Common myeloid progenitor, CD34-positive (primary cell): ENCODE measurements around the gene SORL1.

Experiments used
- CTCF ChIA-PET: fragments of 350-600 bp; sonication (Branson Sonifier 250); formaldehyde crosslinking; loops from one replicate; lab custom pipeline; 2021; ENCODE audit warnings: antibody characterized with exemption; lab: Charles Lee
- POLR2A ChIA-PET: fragments of 350-600 bp; sonication (Branson Sonifier 250); formaldehyde crosslinking; loops from one replicate; lab custom pipeline; 2021; ENCODE audit warnings: antibody characterized with exemption; lab: Charles Lee
- DNase-seq, 3 donors: peaks; one replicate each; pipeline versions ENCODE4 v3.0.0 to v3.0.0-alpha.2; 2013
- H3K27ac ChIP-seq, 2 experiments: 1 replicate in 1 of 2; 2 replicates in 1 of 2; pipeline ENCODE4 v1.7.0; 2013; ENCODE audit warnings: inconsistent platforms in 2 of 2, low read length in 2 of 2, mild to moderate bottlenecking in 2 of 2, low read depth in 1 of 2, moderate library complexity in 1 of 2; ENCODE audit not compliant: severe bottlenecking in 2 of 2, insufficient read depth in 1 of 2, poor library complexity in 1 of 2
- H3K27me3 ChIP-seq, 5 experiments: replicated peaks in 2 of 5; 1 replicate in 3 of 5; 2 replicates in 2 of 5; pipeline versions ENCODE4 v1.6.1 to v1.7.0; 2013; ENCODE audit warnings: low read length in 4 of 5, mild to moderate bottlenecking in 2 of 5, moderate library complexity in 2 of 5, inconsistent platforms in 1 of 5; ENCODE audit not compliant: insufficient read depth in 5 of 5, control insufficient read depth in 4 of 5
- H3K36me3 ChIP-seq, 4 experiments: 1 replicate in 2 of 4; 2 replicates in 2 of 4; pipeline versions ENCODE4 v1.6.1 to v1.7.0; 2013; ENCODE audit warnings: low read length in 3 of 4, control low read depth in 1 of 4, mild to moderate bottlenecking in 1 of 4; ENCODE audit not compliant: control insufficient read depth in 4 of 4, insufficient read depth in 4 of 4
- H3K4me1 ChIP-seq, 4 experiments: 1 replicate in 3 of 4; 2 replicates in 1 of 4; pipeline versions ENCODE4 v1.6.1 to v1.7.1; 2013; ENCODE audit warnings: low read length in 3 of 4, mild to moderate bottlenecking in 3 of 4, control low read depth in 1 of 4, inconsistent platforms in 1 of 4, moderate library complexity in 1 of 4; ENCODE audit not compliant: control insufficient read depth in 4 of 4, insufficient read depth in 4 of 4; ENCODE audit errors: control extremely low read depth in 1 of 4
- H3K4me3 ChIP-seq, 7 experiments: 1 replicate in 4 of 7; 2 replicates in 3 of 7; pipeline versions ENCODE4 v1.5.1 to v1.7.0; 2013; ENCODE audit warnings: mild to moderate bottlenecking in 7 of 7, low read length in 6 of 7, moderate library complexity in 6 of 7, inconsistent platforms in 2 of 7, low read depth in 2 of 7, control low read depth in 1 of 7; ENCODE audit not compliant: insufficient read depth in 4 of 7, control insufficient read depth in 1 of 7; ENCODE audit errors: extremely low read depth in 1 of 7
- H3K9me3 ChIP-seq, 5 experiments: 1 replicate in 4 of 5; 2 replicates in 1 of 5; pipeline versions ENCODE4 v1.6.1 to v1.7.1; 2013; ENCODE audit warnings: low read length in 4 of 5, mild to moderate bottlenecking in 2 of 5, inconsistent platforms in 1 of 5, low read depth in 1 of 5, moderate library complexity in 1 of 5; ENCODE audit not compliant: control insufficient read depth in 4 of 5, insufficient read depth in 2 of 5; ENCODE audit errors: control extremely low read depth in 1 of 5
- WGBS: methylation state at CpG from one replicate; pipeline ENCODE4 v1.1.5; 2013; ENCODE audit not compliant: insufficient coverage; 5-methylcytosine and 5-hydroxymethylcytosine counted together

Gene SORL1

DNA sequence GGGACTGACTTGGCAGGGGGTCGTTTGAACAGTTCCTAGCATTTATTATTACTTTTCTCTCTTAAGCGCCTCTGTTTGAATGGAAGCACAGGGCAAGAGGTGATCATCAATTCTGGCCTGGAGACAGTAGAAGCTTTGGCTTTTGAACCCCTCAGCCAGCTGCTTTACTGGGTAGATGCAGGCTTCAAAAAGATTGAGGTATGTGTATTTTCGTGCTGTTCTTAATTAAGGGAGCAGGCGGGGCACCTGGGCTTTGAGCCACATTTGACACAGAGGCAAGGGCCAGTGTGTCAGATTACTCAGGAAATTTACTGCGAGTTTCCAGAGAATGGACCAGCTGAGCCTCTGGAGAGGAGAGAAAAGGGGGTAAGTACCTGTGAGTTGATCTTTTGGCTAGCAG, 103.0 kb downstream of the SORL1 start:
- H3K36me3 ChIP-seq, result peaks cover 22 to 78% (median 52%) of the 10 kb centered on the region in 4 experiments
- H3K27me3 ChIP-seq, result no peaks in the 10 kb centered on the region
- no peak overlapping the region for H3K4me3 ChIP-seq
- no peak overlapping the region for H3K27ac ChIP-seq
- POLR2A ChIA-PET, result interaction anchor here (1.1 kb wide), 1 partner anchor 10 kb away, joined by 3 read pairs; no protein-coding TSS in a partner anchor
- peaks cover 4 to 19% (median 16%) of the 10 kb centered on the region in 4 experiments for H3K4me1 ChIP-seq
- no peaks in the 10 kb centered on the region for H3K9me3 ChIP-seq
- DNase-seq, result no peak
- WGBS, result 97% methylated on average over 5 of the region's 5 CpGs
- CTCF ChIA-PET, result interaction anchor here (0.6 to 2.6 kb wide), 7 partner anchors 9 to 36 kb away, joined by 3 to 9 read pairs (median 3); no protein-coding TSS in a partner anchor

DNA sequence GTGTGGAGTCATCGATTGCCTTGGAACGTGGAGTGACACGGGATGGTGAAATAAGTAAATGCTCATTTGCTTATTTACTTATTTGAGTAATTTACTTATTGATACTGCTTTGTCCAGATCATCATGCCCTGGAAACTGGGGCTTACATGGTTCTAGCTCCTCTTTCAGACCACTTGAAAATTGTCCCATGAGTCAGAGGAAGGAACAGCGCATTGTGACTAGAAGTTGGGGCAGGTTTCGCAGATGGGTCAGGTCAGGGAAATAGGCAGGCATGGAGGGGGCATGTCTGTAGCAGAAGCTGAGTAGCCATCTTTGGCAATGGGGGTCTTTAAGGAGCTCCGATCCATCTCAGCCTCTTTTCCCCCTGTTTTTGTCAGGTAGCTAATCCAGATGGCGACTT, 104.8 kb downstream of the SORL1 start:
- Histone ChIP-seq H3K27me3 (no peaks in the 10 kb centered on the region), H3K36me3 (peaks cover 31 to 77% (median 54%) of the 10 kb centered on the region in 4 experiments), H3K27ac (no peak overlapping the region), H3K9me3 (no peaks in the 10 kb centered on the region), H3K4me1 (peaks cover 4 to 19% (median 16%) of the 10 kb centered on the region in 4 experiments), H3K4me3 (no peak overlapping the region)
- ChIA-PET CTCF (interaction anchor here (1.2 to 2.6 kb wide), 8 partner anchors 10 to 164 kb away, joined by 3 to 9 read pairs (median 8); no protein-coding TSS in a partner anchor), POLR2A (interaction anchor here (0.7 to 1.1 kb wide), 3 partner anchors 12 to 48 kb away, joined by 3 read pairs; no protein-coding TSS in a partner anchor)
- 92% methylated on average over 3 of the region's 7 CpGs for WGBS
- peak in 2 of 3 donors; percentile 25 to 42 for DNase-seq

DNA sequence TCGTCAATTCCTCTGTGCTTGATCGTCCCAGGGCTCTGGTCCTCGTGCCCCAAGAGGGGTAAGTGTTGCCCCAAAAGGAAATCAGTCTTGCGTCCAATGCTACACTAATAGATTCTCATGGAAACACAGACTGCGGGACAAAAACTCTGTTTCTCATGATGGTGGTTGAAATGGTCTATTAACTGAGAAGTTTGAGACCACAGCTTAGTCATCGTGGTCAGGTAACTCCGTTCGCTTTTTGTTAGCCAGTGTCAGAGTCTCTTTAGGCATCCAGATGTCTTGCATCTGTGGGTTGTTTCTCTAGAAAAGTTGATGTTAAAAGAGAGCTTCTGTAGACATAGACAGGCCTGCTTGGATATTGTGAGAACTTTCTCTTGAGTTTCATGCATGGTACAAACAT, 105.2 kb downstream of the SORL1 start:
- H3K9me3 ChIP-seq, result no peaks in the 10 kb centered on the region
- ChIA-PET POLR2A (interaction anchor here (0.6 to 0.9 kb wide), 3 partner anchors 12 to 300 kb away, joined by 3 read pairs; no protein-coding TSS in a partner anchor), CTCF (interaction anchor here (1.2 to 2.4 kb wide), 7 partner anchors 10 to 257 kb away, joined by 3 to 9 read pairs (median 6); no protein-coding TSS in a partner anchor)
- no peak overlapping the region for H3K27ac ChIP-seq
- WGBS, result 44% methylated on average over 4 of the region's 8 CpGs
- DNase-seq, result peak; percentile 71 to 95 (median 95)
- H3K36me3 ChIP-seq, result peaks cover 33 to 78% (median 54%) of the 10 kb centered on the region in 4 experiments
- no peaks in the 10 kb centered on the region for H3K27me3 ChIP-seq
- H3K4me3 ChIP-seq, result no peak overlapping the region
- H3K4me1 ChIP-seq, result peaks cover 4 to 19% (median 16%) of the 10 kb centered on the region in 4 experiments

DNA sequence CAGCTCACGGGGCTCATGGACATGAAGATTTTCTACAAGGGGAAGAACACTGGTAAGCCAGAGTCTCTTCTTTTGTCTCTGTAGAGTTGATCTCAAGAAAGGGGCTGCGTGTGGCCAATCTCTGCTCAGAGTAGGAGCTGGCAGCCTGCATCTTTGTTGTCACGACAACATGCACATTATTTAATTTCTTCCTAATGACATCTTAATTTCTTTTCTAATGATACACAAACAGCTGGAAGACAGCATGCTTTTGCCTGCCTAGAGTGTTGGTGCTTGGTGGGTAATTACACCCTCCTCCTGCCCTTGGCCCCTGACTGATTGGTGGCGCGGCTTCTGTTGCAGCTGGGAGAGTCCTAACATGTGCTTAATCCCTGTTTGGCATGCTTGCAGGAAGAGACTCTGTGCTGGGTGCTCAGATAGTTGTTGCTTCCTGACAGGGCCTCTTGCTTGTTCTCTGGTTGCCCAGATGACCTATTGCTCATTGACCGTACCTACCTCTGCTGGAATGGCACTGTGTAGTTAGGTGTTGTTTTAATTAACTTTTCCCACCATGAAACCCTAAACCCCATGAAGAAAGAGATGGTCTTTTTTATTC, 107.6 kb downstream of the SORL1 start:
- no peak overlapping the region for H3K4me3 ChIP-seq
- POLR2A ChIA-PET, result no interaction called here
- WGBS, result 100% methylated on average over 3 of the region's 6 CpGs
- no peaks in the 10 kb centered on the region for H3K27me3 ChIP-seq
- H3K9me3 ChIP-seq, result no peaks in the 10 kb centered on the region
- H3K27ac ChIP-seq, result no peak overlapping the region
- peaks cover 4 to 19% (median 16%) of the 10 kb centered on the region in 4 experiments for H3K4me1 ChIP-seq
- peaks cover 24 to 70% (median 47%) of the 10 kb centered on the region in 4 experiments for H3K36me3 ChIP-seq
- CTCF ChIA-PET, result interaction anchor here (0.8 to 1.0 kb wide), 3 partner anchors 17 to 108 kb away, joined by 3 read pairs; partner anchors contain the start of gene SORL1
- no peak for DNase-seq

DNA sequence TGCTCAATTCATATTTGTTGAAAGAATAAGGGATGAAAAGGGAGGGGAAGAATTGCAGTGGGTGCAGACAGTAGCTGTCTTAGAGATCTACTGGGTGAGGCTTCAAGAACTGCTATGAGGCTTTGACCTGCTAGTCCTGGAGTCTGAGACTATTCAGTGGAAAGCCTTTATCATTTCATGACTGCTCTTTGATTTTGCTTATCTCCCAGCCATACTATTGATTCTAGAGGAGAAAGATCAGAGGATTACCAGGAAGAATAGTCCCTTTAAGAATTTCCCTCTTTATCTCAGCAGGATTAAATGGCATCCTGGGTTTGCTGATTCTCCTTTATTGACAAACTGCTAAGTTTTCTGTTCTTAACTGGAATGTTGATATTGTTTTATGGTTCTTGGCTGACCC, 108.1 kb downstream of the SORL1 start:
- ChIA-PET CTCF (interaction anchor here (1.0 kb wide), 1 partner anchor 22 kb away, joined by 3 read pairs; no protein-coding TSS in a partner anchor), POLR2A (no interaction called here)
- no peak overlapping the region for H3K27ac ChIP-seq
- H3K4me3 ChIP-seq, result no peak overlapping the region
- H3K27me3 ChIP-seq, result no peaks in the 10 kb centered on the region
- H3K9me3 ChIP-seq, result no peaks in the 10 kb centered on the region
- DNase-seq, result no peak
- H3K36me3 ChIP-seq, result peaks cover 26 to 70% (median 47%) of the 10 kb centered on the region in 4 experiments
- peaks cover 4 to 19% (median 16%) of the 10 kb centered on the region in 4 experiments for H3K4me1 ChIP-seq

DNA sequence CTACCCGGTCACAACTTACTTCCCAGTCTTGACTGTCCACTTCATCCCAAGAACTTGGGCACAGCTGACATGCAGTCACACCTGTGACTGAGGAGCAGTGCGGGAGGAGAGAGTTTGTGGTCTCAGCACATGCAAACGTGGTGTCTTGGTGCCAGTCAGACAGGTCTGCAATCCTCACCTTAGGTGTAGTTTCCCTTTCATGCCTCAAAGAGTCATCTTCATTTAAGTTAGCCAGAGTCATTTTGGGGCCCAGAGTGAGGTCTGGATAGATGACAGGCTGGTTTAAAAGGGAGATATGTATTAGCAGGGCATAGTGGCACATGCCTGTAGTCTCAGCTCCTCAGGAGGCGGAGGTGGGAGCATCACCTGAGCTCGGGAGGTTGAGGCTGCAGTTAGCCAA, 109.1 kb downstream of the SORL1 start:
- DNase-seq, result no peak

DNA sequence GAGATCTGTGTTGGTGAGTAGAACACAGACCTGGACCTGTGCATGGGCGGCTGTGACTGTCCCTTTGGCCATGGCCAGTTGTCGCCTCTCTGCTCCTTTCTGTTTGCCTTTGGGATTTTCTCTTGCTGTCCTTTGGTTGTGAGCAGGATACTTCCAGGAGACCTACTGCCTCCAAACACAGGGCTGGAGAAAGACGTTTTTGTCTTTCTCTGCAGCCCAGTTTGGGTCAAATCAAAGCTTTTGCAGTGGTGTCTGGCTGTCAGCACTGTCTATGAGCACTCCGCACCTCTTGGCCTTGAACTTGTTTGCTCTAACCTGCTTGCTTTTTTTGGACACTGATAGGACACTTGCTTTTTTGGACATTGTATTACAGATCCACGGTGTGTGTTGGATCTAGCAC, 109.6 kb downstream of the SORL1 start:
- H3K4me1 ChIP-seq, result peaks cover 4 to 21% (median 15%) of the 10 kb centered on the region in 4 experiments
- H3K36me3 ChIP-seq, result peaks cover 20 to 70% (median 45%) of the 10 kb centered on the region in 4 experiments
- no peak overlapping the region for H3K4me3 ChIP-seq
- POLR2A ChIA-PET, result no interaction called here
- no peak for DNase-seq
- H3K27me3 ChIP-seq, result no peaks in the 10 kb centered on the region
- WGBS, result 100% methylated on average over 4 of the region's 5 CpGs
- no peak overlapping the region for H3K27ac ChIP-seq
- CTCF ChIA-PET, result interaction anchor here (1.9 kb wide), 1 partner anchor 12 kb away, joined by 10 read pairs; no protein-coding TSS in a partner anchor
- no peaks in the 10 kb centered on the region for H3K9me3 ChIP-seq

More for the DNA sequence above, 109.1 kb downstream of the SORL1 start:
- Histone ChIP-seq H3K4me1 (peaks cover 4 to 19% (median 16%) of the 10 kb centered on the region in 4 experiments), H3K27ac (no peak overlapping the region), H3K27me3 (no peaks in the 10 kb centered on the region), H3K4me3 (no peak overlapping the region), H3K9me3 (no peaks in the 10 kb centered on the region), H3K36me3 (peaks cover 21 to 68% (median 44%) of the 10 kb centered on the region in 4 experiments)
- CTCF ChIA-PET, result interaction anchor here (1.9 kb wide), 1 partner anchor 12 kb away, joined by 10 read pairs; no protein-coding TSS in a partner anchor
- 94% methylated on average over 4 of the region's 5 CpGs for WGBS
- POLR2A ChIA-PET, result no interaction called here
